GM23248 (cell line): ENCODE results near the gene PCSK5. TPM values are rescaled to one million over a fixed set of nuclear protein-coding genes. Genes with fewer than 3 reads are reported as not detected.

Source experiments
- DNase-seq: peaks from one replicate; pipeline ENCODE4 v3.0.0-alpha.2; 2015
- H2AFZ ChIP-seq: fragments of 200-600 bp; sonication (generic); 2 replicates; pipeline ENCODE4 v1.6.1; 2016; ENCODE audit warnings: antibody characterized with exemption
- H3F3A ChIP-seq: fragments of 200-600 bp; sonication (generic); 2 replicates; pipeline ENCODE4 v1.6.1; 2016; ENCODE audit warnings: mild to moderate bottlenecking, antibody characterized with exemption, mixed run types; ENCODE audit not compliant: insufficient read depth
- H3K27ac ChIP-seq: fragments of 200-600 bp; sonication (generic); 2 replicates; pipeline ENCODE4 v1.5.1; 2016; ENCODE audit warnings: mild to moderate bottlenecking
- H3K27me3 ChIP-seq: fragments of 200-600 bp; sonication (generic); replicated peaks from 2 replicates; pipeline ENCODE4 v1.6.1; 2016; ENCODE audit warnings: mild to moderate bottlenecking; ENCODE audit not compliant: insufficient read depth
- H3K36me3 ChIP-seq: fragments of 200-600 bp; sonication (generic); 2 replicates; pipeline ENCODE4 v1.6.1; 2016; ENCODE audit warnings: low read depth, mild to moderate bottlenecking
- H3K4me1 ChIP-seq: fragments of 200-600 bp; sonication (generic); 2 replicates; pipeline ENCODE4 v1.6.1; 2016; ENCODE audit warnings: mild to moderate bottlenecking; ENCODE audit not compliant: insufficient read depth
- H3K4me2 ChIP-seq: fragments of 200-600 bp; sonication (generic); one replicate; pipeline ENCODE4 v1.6.1; 2016; ENCODE audit warnings: mild to moderate bottlenecking; ENCODE audit not compliant: unreplicated experiment
- H3K4me3 ChIP-seq: fragments of 200-600 bp; sonication (generic); 2 replicates; pipeline ENCODE4 v1.5.1; 2016; ENCODE audit warnings: mild to moderate bottlenecking
- H3K79me2 ChIP-seq: fragments of 200-600 bp; sonication (generic); 2 replicates; pipeline ENCODE4 v1.6.1; 2016; ENCODE audit warnings: mild to moderate bottlenecking; ENCODE audit not compliant: insufficient read depth
- H3K9ac ChIP-seq: fragments of 200-600 bp; sonication (generic); 2 replicates; pipeline ENCODE4 v1.6.1; 2016; ENCODE audit warnings: mild to moderate bottlenecking
- H3K9me2 ChIP-seq: fragments of 200-600 bp; sonication (generic); 2 replicates; pipeline ENCODE4 v1.6.1; 2016; ENCODE audit warnings: mixed run types, mild to moderate bottlenecking, moderate library complexity; ENCODE audit not compliant: insufficient read depth
- H3K9me3 ChIP-seq: fragments of 200-600 bp; sonication (generic); one replicate; pipeline ENCODE4 v1.6.1; 2017; ENCODE audit warnings: low read depth
- H4K20me1 ChIP-seq: fragments of 200-600 bp; sonication (generic); 2 replicates; pipeline ENCODE4 v1.6.0; 2016; ENCODE audit not compliant: insufficient read depth
- EZH2 ChIP-seq: fragments of 200-600 bp; sonication (generic); IDR thresholded peaks from 2 replicates; pipeline ENCODE4 v1.6.1; 2018; ENCODE audit warnings: antibody characterized with exemption, mild to moderate bottlenecking; ENCODE audit not compliant: insufficient read depth, poor library complexity, severe bottlenecking
- EZH2phosphoT487 ChIP-seq: fragments of 200-600 bp; sonication (generic); IDR thresholded peaks from 2 replicates; pipeline ENCODE4 v1.6.1; 2018; ENCODE audit warnings: antibody characterized with exemption, moderate library complexity, mild to moderate bottlenecking, low read depth; ENCODE audit not compliant: insufficient read depth
- WGBS, 2 experiments: methylation state at CpG; one replicate each; pipeline ENCODE4 v1.1.6; 2015 to 2017; ENCODE audit warnings: low lambda C conversion rate in 2 of 2, low coverage in 1 of 2; ENCODE audit errors: missing lambda C conversion rate in 2 of 2; 5-methylcytosine and 5-hydroxymethylcytosine counted together
- in situ Hi-C: fragments of 300-500 bp; cut with MboI; formaldehyde crosslinking; loops from 2 replicates; pipeline ENCODE4 v1.15.0; 2020
- polyA plus RNA-seq: library from polyadenylated mRNA; unstranded; fragments of >200 nt; fragmentation: Nextera tagmentation; extraction: Ambion mirVana; gene quantifications from 2 replicates; pipeline ENCODE4 v1.2.1, GENCODE V29; 2016
- total RNA-seq: library from RNA; depleted of rRNA; stranded (reverse); fragments of >200 nt; shearing (Covaris generic); gene quantifications from 2 replicates; pipeline ENCODE4 v1.2.3, GENCODE V29; 2014

Gene PCSK5
- total and polyA plus RNA-seq, 2 experiments from 2014 or later = 2.3 to 3.9 TPM

GRCh38 chr9:76198336-76198735, 307.9 kb downstream of the PCSK5 start:
- in situ Hi-C loops = no loop called here
- TF ChIP-seq EZH2phosphoT487 (no peak), EZH2 (no peak)
- no peaks in the 10 kb centered on the region for H3K9me3 ChIP-seq
- no peaks in the 10 kb centered on the region for H4K20me1 ChIP-seq
- H3K4me3 ChIP-seq = no peak overlapping the region
- WGBS, 2 experiments = 58 to 62% methylated on average over 2 of the region's 2 CpGs
- H3K4me2 ChIP-seq = no peak overlapping the region
- H3K27me3 ChIP-seq = no peaks in the 10 kb centered on the region
- peaks cover 9% of the 10 kb centered on the region; the same call in 1 of the 2 replicates for H3F3A ChIP-seq
- peak overlapping the region; percentile 42; the same call in 1 of the 2 replicates for H2AFZ ChIP-seq
- no peak overlapping the region; the same call in 1 of the 2 replicates for H3K9ac ChIP-seq
- no peaks in the 10 kb centered on the region for H3K36me3 ChIP-seq
- peaks cover 9% of the 10 kb centered on the region for H3K4me1 ChIP-seq
- peak; percentile 54 for DNase-seq
- no peaks in the 10 kb centered on the region for H3K9me2 ChIP-seq
- H3K79me2 ChIP-seq = no peaks in the 10 kb centered on the region
- H3K27ac ChIP-seq = no peak overlapping the region

DNA sequence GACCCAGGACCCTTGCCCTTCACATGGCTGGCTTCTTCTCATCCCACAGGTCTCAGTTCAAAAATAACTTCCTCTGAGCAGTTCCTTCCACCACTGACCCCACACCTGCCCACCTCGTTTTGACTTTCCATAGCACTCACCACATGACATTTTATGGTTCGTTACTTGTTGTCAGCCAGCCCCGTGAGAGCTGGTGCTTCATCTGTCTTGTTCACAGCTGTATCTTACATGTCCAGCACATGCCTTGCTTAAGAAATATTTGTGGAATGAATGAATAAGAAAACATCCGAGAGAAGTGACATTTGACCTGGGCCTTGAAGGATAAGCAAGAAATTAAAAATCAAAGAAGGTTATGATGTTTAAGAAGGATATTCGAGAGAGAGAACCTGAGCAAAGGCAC, 309.8 kb downstream of the PCSK5 start:
- no peaks in the 10 kb centered on the region for H4K20me1 ChIP-seq
- no peak overlapping the region for H3K9ac ChIP-seq
- no peaks in the 10 kb centered on the region for H3K79me2 ChIP-seq
- no peaks in the 10 kb centered on the region for H3K9me3 ChIP-seq
- no peak overlapping the region for H3K4me3 ChIP-seq
- TF ChIP-seq EZH2phosphoT487 (no peak), EZH2 (no peak)
- H3K4me2 ChIP-seq = no peak overlapping the region
- no peak for DNase-seq
- H3K9me2 ChIP-seq = no peaks in the 10 kb centered on the region
- in situ Hi-C loops = loop anchor here (10.0 kb wide), 1 partner anchor 64 kb away; no protein-coding TSS in a partner anchor
- no peak overlapping the region for H2AFZ ChIP-seq
- no peak overlapping the region for H3K27ac ChIP-seq
- 66 to 72% methylated on average over 5 of the region's 5 CpGs for WGBS, 2 experiments
- no peaks in the 10 kb centered on the region for H3K4me1 ChIP-seq
- H3K36me3 ChIP-seq = no peaks in the 10 kb centered on the region
- no peaks in the 10 kb centered on the region for H3K27me3 ChIP-seq
- no peaks in the 10 kb centered on the region for H3F3A ChIP-seq

GRCh38 chr9:76200745-76201144, 310.3 kb downstream of the PCSK5 start:
- 81% methylated on average over 4 of the region's 4 CpGs for WGBS, 2 experiments
- DNase-seq = no peak
- TF ChIP-seq EZH2 (no peak), EZH2phosphoT487 (no peak)

DNA sequence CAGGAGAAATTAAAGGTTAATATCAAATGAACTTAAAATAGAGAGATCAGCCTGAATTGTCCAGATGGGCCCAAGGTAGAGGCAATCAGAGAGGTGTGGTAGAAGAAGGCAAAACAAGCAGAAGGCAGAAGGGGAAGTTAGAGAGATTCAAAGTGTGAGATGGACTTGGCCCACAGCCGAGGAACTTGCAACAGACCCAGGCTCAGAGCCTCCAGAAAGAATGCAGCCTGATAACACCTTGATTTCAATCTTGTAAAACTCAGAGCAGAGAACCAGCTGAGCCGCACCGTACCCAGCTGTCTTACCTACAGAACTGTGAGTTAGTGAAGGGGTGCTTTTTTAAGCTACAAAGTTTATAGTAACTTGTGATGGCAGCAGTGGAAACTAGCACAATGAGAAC, 312.9 kb downstream of the PCSK5 start:
- Histone ChIP-seq H3K79me2 (no peaks in the 10 kb centered on the region), H3F3A (no peaks in the 10 kb centered on the region), H3K9me2 (no peaks in the 10 kb centered on the region), H3K9ac (no peak overlapping the region), H4K20me1 (no peaks in the 10 kb centered on the region), H3K4me3 (no peak overlapping the region), H2AFZ (no peak overlapping the region), H3K27me3 (no peaks in the 10 kb centered on the region), H3K9me3 (no peaks in the 10 kb centered on the region), H3K4me1 (no peaks in the 10 kb centered on the region), H3K27ac (no peak overlapping the region), H3K4me2 (no peak overlapping the region), H3K36me3 (no peaks in the 10 kb centered on the region)
- in situ Hi-C loops = loop anchor here (10.0 kb wide), 1 partner anchor 61 kb away; no protein-coding TSS in a partner anchor
- WGBS, 2 experiments = 53 to 59% methylated on average over 3 of the region's 3 CpGs
- no peak for TF ChIP-seq EZH2phosphoT487
- peak; percentile 17 for DNase-seq

More at GRCh38 chr9:76200745-76201144, 310.3 kb downstream of the PCSK5 start:
- H2AFZ ChIP-seq = no peak overlapping the region
- no peak overlapping the region for H3K9ac ChIP-seq
- H3K36me3 ChIP-seq = no peaks in the 10 kb centered on the region
- no peak overlapping the region for H3K4me2 ChIP-seq
- H3K4me3 ChIP-seq = no peak overlapping the region
- no peaks in the 10 kb centered on the region for H3K79me2 ChIP-seq
- in situ Hi-C loops = loop anchor here (10.0 kb wide), 1 partner anchor 64 kb away; no protein-coding TSS in a partner anchor
- no peak overlapping the region for H3K27ac ChIP-seq
- no peaks in the 10 kb centered on the region for H3K9me2 ChIP-seq
- H4K20me1 ChIP-seq = no peaks in the 10 kb centered on the region
- no peaks in the 10 kb centered on the region for H3K4me1 ChIP-seq
- no peaks in the 10 kb centered on the region for H3K27me3 ChIP-seq
- H3K9me3 ChIP-seq = no peaks in the 10 kb centered on the region
- no peaks in the 10 kb centered on the region for H3F3A ChIP-seq

- no peaks in the 10 kb centered on the region for H3K9me2 ChIP-seq
- H3K4me2 ChIP-seq = no peak overlapping the region
- no peak for TF ChIP-seq EZH2phosphoT487
- TF ChIP-seq EZH2 = no peak
- H3K36me3 ChIP-seq = no peaks in the 10 kb centered on the region
- no peaks in the 10 kb centered on the region for H3K79me2 ChIP-seq
- 63% methylated on average over 1 of the region's 1 CpG for WGBS, 2 experiments
- H3K9ac ChIP-seq = no peak overlapping the region
- no peak overlapping the region for H3K27ac ChIP-seq
- no peak overlapping the region for H2AFZ ChIP-seq
- H3K4me1 ChIP-seq = no peaks in the 10 kb centered on the region
- no peaks in the 10 kb centered on the region for H3F3A ChIP-seq
- H3K9me3 ChIP-seq = no peaks in the 10 kb centered on the region
- no peaks in the 10 kb centered on the region for H3K27me3 ChIP-seq
- H3K4me3 ChIP-seq = no peak overlapping the region
- in situ Hi-C loops = loop anchor here (10.0 kb wide), 1 partner anchor 58 kb away; no protein-coding TSS in a partner anchor
- DNase-seq = no peak
- no peaks in the 10 kb centered on the region for H4K20me1 ChIP-seq
Measured at GRCh38 chr9:76206821-76207220, 316.3 kb downstream of the PCSK5 start.
